HEK293 (cell line): ENCODE results near the gene WDR1.

ENCODE experiments used
- CTCF ChIA-PET: fragments of 350-600 bp; formaldehyde crosslinking; extraction: SDS; loops from one replicate; lab custom pipeline; 2021; ENCODE audit warnings: antibody characterized with exemption; lab: Yijun Ruan, JAX
- POLR2A ChIA-PET: fragments of 300-600 bp; formaldehyde crosslinking; extraction: SDS; loops from one replicate; lab custom pipeline; 2020; ENCODE audit warnings: antibody characterized with exemption, inconsistent platforms; lab: Yijun Ruan, JAX
- H3K27ac ChIP-seq: fragments of 200-500 bp; sonication (Bioruptor generic); 2 replicates; pipeline ENCODE4 v1.5.1; 2014; ENCODE audit warnings: low read depth, low read length, control low read depth, inconsistent platforms; ENCODE audit errors: extremely low read depth
- H3K36me3 ChIP-seq, 2 experiments: fragments of 200-500 bp in 1 of 2; sonication (Bioruptor generic) in 1 of 2; 1 replicate in 1 of 2; 2 replicates in 1 of 2; pipeline ENCODE4 v1.5.1; 2014 to 2017; ENCODE audit warnings: inconsistent platforms in 2 of 2, low read length in 2 of 2; ENCODE audit not compliant: control insufficient read depth in 2 of 2, insufficient read depth in 1 of 2
- H3K4me1 ChIP-seq: fragments of 200-500 bp; sonication (Bioruptor generic); 2 replicates; pipeline ENCODE4 v1.5.1; 2014; ENCODE audit warnings: mild to moderate bottlenecking, low read length, inconsistent platforms; ENCODE audit not compliant: control insufficient read depth, insufficient read depth
- H3K4me3 ChIP-seq: 2 replicates; pipeline ENCODE4 v1.5.1; 2011; ENCODE audit warnings: low read depth, mild to moderate bottlenecking, control low read depth, low read length, moderate library complexity
- H3K9me3 ChIP-seq: fragments of 200-500 bp; sonication (Bioruptor generic); 2 replicates; pipeline ENCODE4 v1.5.1; 2014; ENCODE audit warnings: low read depth, low read length, inconsistent platforms; ENCODE audit not compliant: control insufficient read depth, insufficient read depth
- FEZF1 ChIP-seq: fragments of 450-650 bp; formaldehyde crosslinking; IDR thresholded peaks from 2 replicates; pipeline ENCODE4 v1.5.1; 2016; ENCODE audit warnings: missing biosample characterization, missing genetic modification characterization
- KLF7 ChIP-seq: fragments of 450-650 bp; formaldehyde crosslinking; IDR thresholded peaks from 2 replicates; pipeline ENCODE4 v1.5.1; 2016; ENCODE audit warnings: missing biosample characterization, missing genetic modification characterization, borderline replicate concordance
- YY1 ChIP-seq: fragments of 450-650 bp; formaldehyde crosslinking; IDR thresholded peaks from 2 replicates; pipeline ENCODE4 v1.5.1; 2018; ENCODE audit warnings: missing biosample characterization, missing genetic modification characterization
- ZBTB1 ChIP-seq: fragments of 450-650 bp; formaldehyde crosslinking; IDR thresholded peaks from 2 replicates; pipeline ENCODE4 v1.5.1; 2016; ENCODE audit warnings: missing biosample characterization, missing genetic modification characterization
- ZNF280D ChIP-seq: fragments of 450-650 bp; formaldehyde crosslinking; IDR thresholded peaks from 2 replicates; pipeline ENCODE4 v1.5.1; 2016; ENCODE audit warnings: missing biosample characterization, missing genetic modification characterization
- ZNF350 ChIP-seq: fragments of 450-650 bp; formaldehyde crosslinking; IDR thresholded peaks from 2 replicates; pipeline ENCODE4 v1.5.0; 2017; ENCODE audit warnings: missing biosample characterization, mild to moderate bottlenecking, missing genetic modification characterization
- ZNF664 ChIP-seq: fragments of 450-650 bp; formaldehyde crosslinking; IDR thresholded peaks from 2 replicates; pipeline ENCODE4 v1.5.1; 2016; ENCODE audit warnings: missing biosample characterization, missing genetic modification characterization
- ZNF777 ChIP-seq: fragments of 450-650 bp; formaldehyde crosslinking; IDR thresholded peaks from 2 replicates; pipeline ENCODE4 v1.5.1; 2017; ENCODE audit warnings: missing biosample characterization, missing genetic modification characterization, borderline replicate concordance
- ZNF785 ChIP-seq: fragments of 450-650 bp; formaldehyde crosslinking; IDR thresholded peaks from 2 replicates; pipeline ENCODE4 v1.5.1; 2016; ENCODE audit warnings: missing biosample characterization, missing genetic modification characterization
- ZSCAN23 ChIP-seq: fragments of 450-650 bp; formaldehyde crosslinking; IDR thresholded peaks from 2 replicates; pipeline ENCODE4 v1.5.1; 2016; ENCODE audit warnings: missing biosample characterization, missing genetic modification characterization
- TF ChIP-seq, protein P1 (sequence below): fragments of 450-650 bp; formaldehyde crosslinking; IDR thresholded peaks from 2 replicates; pipeline ENCODE4 v1.5.1; 2016; ENCODE audit warnings: missing biosample characterization, missing genetic modification characterization
- TF ChIP-seq, protein P2 (sequence below): fragments of 450-650 bp; formaldehyde crosslinking; IDR thresholded peaks from 2 replicates; pipeline ENCODE4 v1.5.0; 2017; ENCODE audit warnings: missing biosample characterization, missing genetic modification characterization, borderline replicate concordance

The WDR1 gene

GRCh38 chr4:10054571-10055041 lies 62.0 kb downstream of the WDR1 start:
- H3K4me1 ChIP-seq = no peaks in the 10 kb centered on the region
- POLR2A ChIA-PET = no interaction called here
- TF ChIP-seq ZNF664 (no peak), ZNF777 (tag by site-specific recombination) (no peak), KLF7 (tag by site-specific recombination) (no peak), ZNF785 (tag by site-specific recombination) (no peak), FEZF1 (no peak), ZNF280D (tag by site-specific recombination) (no peak), ZNF350 (no peak), ZSCAN23 (tag by site-specific recombination) (no peak), YY1 (no peak)
- TF ChIP-seq, protein P1, sequence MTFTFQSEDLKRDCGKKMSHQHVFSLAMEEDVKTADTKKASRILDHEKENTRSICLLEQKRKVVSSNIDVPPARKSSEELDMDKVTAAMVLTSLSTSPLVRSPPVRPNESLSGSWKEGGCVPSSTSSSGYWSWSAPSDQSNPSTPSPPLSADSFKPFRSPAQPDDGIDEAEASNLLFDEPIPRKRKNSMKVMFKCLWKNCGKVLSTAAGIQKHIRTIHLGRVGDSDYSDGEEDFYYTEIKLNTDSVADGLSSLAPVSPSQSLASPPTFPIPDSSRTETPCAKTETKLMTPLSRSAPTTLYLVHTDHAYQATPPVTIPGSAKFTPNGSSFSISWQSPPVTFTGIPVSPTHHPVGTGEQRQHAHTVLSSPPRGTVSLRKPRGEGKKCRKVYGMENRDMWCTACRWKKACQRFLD (tag by site-specific recombination) = no peak
- TF ChIP-seq, protein P2, sequence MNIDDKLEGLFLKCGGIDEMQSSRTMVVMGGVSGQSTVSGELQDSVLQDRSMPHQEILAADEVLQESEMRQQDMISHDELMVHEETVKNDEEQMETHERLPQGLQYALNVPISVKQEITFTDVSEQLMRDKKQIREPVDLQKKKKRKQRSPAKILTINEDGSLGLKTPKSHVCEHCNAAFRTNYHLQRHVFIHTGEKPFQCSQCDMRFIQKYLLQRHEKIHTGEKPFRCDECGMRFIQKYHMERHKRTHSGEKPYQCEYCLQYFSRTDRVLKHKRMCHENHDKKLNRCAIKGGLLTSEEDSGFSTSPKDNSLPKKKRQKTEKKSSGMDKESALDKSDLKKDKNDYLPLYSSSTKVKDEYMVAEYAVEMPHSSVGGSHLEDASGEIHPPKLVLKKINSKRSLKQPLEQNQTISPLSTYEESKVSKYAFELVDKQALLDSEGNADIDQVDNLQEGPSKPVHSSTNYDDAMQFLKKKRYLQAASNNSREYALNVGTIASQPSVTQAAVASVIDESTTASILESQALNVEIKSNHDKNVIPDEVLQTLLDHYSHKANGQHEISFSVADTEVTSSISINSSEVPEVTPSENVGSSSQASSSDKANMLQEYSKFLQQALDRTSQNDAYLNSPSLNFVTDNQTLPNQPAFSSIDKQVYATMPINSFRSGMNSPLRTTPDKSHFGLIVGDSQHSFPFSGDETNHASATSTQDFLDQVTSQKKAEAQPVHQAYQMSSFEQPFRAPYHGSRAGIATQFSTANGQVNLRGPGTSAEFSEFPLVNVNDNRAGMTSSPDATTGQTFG = no peak
- TF ChIP-seq, all 188 proteins: peak for 0
- H3K9me3 ChIP-seq = no peaks in the 10 kb centered on the region
- no peak overlapping the region for H3K4me3 ChIP-seq
- no peak overlapping the region for H3K27ac ChIP-seq
- H3K36me3 ChIP-seq = no peaks in the 10 kb centered on the region
- CTCF ChIA-PET = no interaction called here

- Histone ChIP-seq H3K4me3 (no peak overlapping the region), H3K36me3 (no peaks in the 10 kb centered on the region), H3K27ac (no peak overlapping the region), H3K9me3 (no peaks in the 10 kb centered on the region), H3K4me1 (no peaks in the 10 kb centered on the region)
- ChIA-PET POLR2A (no interaction called here), CTCF (no interaction called here)
- TF ChIP-seq ZBTB1 (tag by site-specific recombination) = no peak
- TF ChIP-seq, protein P1 (tag by site-specific recombination) = no peak
Measured at GRCh38 chr4:10053635-10054453, 62.8 kb downstream of the WDR1 start.
